Cardiac muscle cell (in vitro differentiated cells and primary cell): Measurements from ENCODE around the gene PGF. TPM values are rescaled to one million over a fixed set of nuclear protein-coding genes. Genes with fewer than 3 reads are reported as not detected.

Source experiments
- DNase-seq, 2 donors: peaks; one replicate each; pipeline versions ENCODE4 v3.0.0 to v3.0.0-alpha.2; 2010 to 2017; ENCODE audit warnings: low read depth in 1 of 2, low spot score in 1 of 2
- H3K27ac ChIP-seq: fragments of 200-600 bp; sonication (generic); 2 replicates; pipeline ENCODE4 v1.5.1; 2016
- H3K27me3 ChIP-seq: fragments of 200-600 bp; sonication (generic); 2 replicates; pipeline ENCODE4 v1.6.0; 2016; ENCODE audit warnings: control low read depth
- H3K36me3 ChIP-seq: fragments of 200-600 bp; sonication (generic); 2 replicates; pipeline ENCODE4 v1.5.1; 2016; ENCODE audit warnings: control low read depth
- H3K4me1 ChIP-seq: fragments of 200-600 bp; sonication (generic); 2 replicates; pipeline ENCODE4 v1.8.1; 2017; ENCODE audit warnings: low read depth, mild to moderate bottlenecking, mixed run types
- H3K4me3 ChIP-seq: fragments of 200-600 bp; sonication (generic); 2 replicates; pipeline ENCODE4 v1.5.1; 2016; ENCODE audit warnings: mild to moderate bottlenecking
- H3K9me3 ChIP-seq: fragments of 200-600 bp; sonication (generic); 2 replicates; pipeline ENCODE4 v1.5.1; 2017; ENCODE audit warnings: low read depth, mild to moderate bottlenecking, control low read depth
- CTCF ChIP-seq: IDR thresholded peaks from 2 replicates; pipeline ENCODE4 v1.5.1; 2012; ENCODE audit warnings: low read depth, mild to moderate bottlenecking, low read length
- polyA plus RNA-seq: library from polyadenylated mRNA; unstranded; fragments of >200 nt; fragmentation: Nextera tagmentation; extraction: Ambion mirVana; gene quantifications from 2 replicates; pipeline ENCODE4 v1.2.1, GENCODE V29; 2016
- total RNA-seq: library from RNA; depleted of rRNA; stranded (reverse); fragments of >200 nt; gene quantifications from 2 replicates; pipeline ENCODE4 v1.2.3, GENCODE V29; 2016

Gene PGF
- total and polyA plus RNA-seq, 2 experiments from 2014 or later, result 18.1 to 23.5 TPM

- H3K27ac ChIP-seq, result no peak overlapping the region
- no peaks in the 10 kb centered on the region for H3K9me3 ChIP-seq
- H3K4me3 ChIP-seq, result no peak overlapping the region
- no peaks in the 10 kb centered on the region for H3K27me3 ChIP-seq
- no peak for DNase-seq
- H3K4me1 ChIP-seq, result no peaks in the 10 kb centered on the region
- no peak for TF ChIP-seq CTCF
- H3K36me3 ChIP-seq, result no peaks in the 10 kb centered on the region
These were observed 33.6 kb upstream of the PGF start for GRCh38 chr14:74988993-74989392.

- no peak for TF ChIP-seq CTCF
- peak in 1 of 2 donors; percentile 56 for DNase-seq
These were observed 32.7 kb upstream of the PGF start for GRCh38 chr14:74988131-74988530.

GRCh38 chr14:74985806-74986205 lies 30.4 kb upstream of the PGF start:
- Histone ChIP-seq H3K4me1 (peaks cover under 1% of the 10 kb centered on the region), H3K4me3 (no peak overlapping the region), H3K36me3 (no peaks in the 10 kb centered on the region), H3K27ac (no peak overlapping the region), H3K27me3 (no peaks in the 10 kb centered on the region), H3K9me3 (no peaks in the 10 kb centered on the region)
- no peak for TF ChIP-seq CTCF
- DNase-seq, result no peak

More at GRCh38 chr14:74988131-74988530, 32.7 kb upstream of the PGF start:
- H3K27me3 ChIP-seq, result no peaks in the 10 kb centered on the region
- H3K9me3 ChIP-seq, result no peaks in the 10 kb centered on the region
- no peak overlapping the region for H3K27ac ChIP-seq
- no peak overlapping the region for H3K4me3 ChIP-seq
- H3K36me3 ChIP-seq, result no peaks in the 10 kb centered on the region
- H3K4me1 ChIP-seq, result no peaks in the 10 kb centered on the region

- Histone ChIP-seq H3K4me1 (peaks cover 6% of the 10 kb centered on the region), H3K27ac (no peak overlapping the region), H3K36me3 (no peaks in the 10 kb centered on the region)
These were observed 29.6 kb upstream of the PGF start for GRCh38 chr14:74985028-74985310.

GRCh38 chr14:74984236-74985027 lies 29.0 kb upstream of the PGF start:
- TF ChIP-seq CTCF, result no peak
- no peaks in the 10 kb centered on the region for H3K9me3 ChIP-seq
- no peaks in the 10 kb centered on the region for H3K27me3 ChIP-seq
- no peaks in the 10 kb centered on the region for H3K36me3 ChIP-seq
- no peak overlapping the region for H3K27ac ChIP-seq
- H3K4me3 ChIP-seq, result no peak overlapping the region
- DNase-seq, result no peak
- peaks cover 6% of the 10 kb centered on the region for H3K4me1 ChIP-seq

More at GRCh38 chr14:74985028-74985310, 29.6 kb upstream of the PGF start:
- H3K27me3 ChIP-seq, result no peaks in the 10 kb centered on the region
- DNase-seq, result no peak
- H3K4me3 ChIP-seq, result no peak overlapping the region
- TF ChIP-seq CTCF, result no peak
- H3K9me3 ChIP-seq, result no peaks in the 10 kb centered on the region

- no peak for DNase-seq
- no peak overlapping the region for H3K27ac ChIP-seq
- H3K9me3 ChIP-seq, result no peaks in the 10 kb centered on the region
- H3K4me1 ChIP-seq, result peaks cover 8% of the 10 kb centered on the region
- no peaks in the 10 kb centered on the region for H3K27me3 ChIP-seq
- no peak overlapping the region for H3K4me3 ChIP-seq
- H3K36me3 ChIP-seq, result no peaks in the 10 kb centered on the region
- no peak for TF ChIP-seq CTCF
These were observed 27.9 kb upstream of the PGF start for GRCh38 chr14:74983343-74983742.
